IPS DF 19.7 (cell line): ENCODE data around the gene ZNF32.
A peak's percentile ranks its signal among the peaks of the same experiment; 100 is the strongest.

Source experiments
- DNase-seq: peaks from one replicate; pipeline ENCODE4 v3.0.0-alpha.2; 2013; ENCODE audit warnings: low read depth, low spot score

The ZNF32 gene

DNA sequence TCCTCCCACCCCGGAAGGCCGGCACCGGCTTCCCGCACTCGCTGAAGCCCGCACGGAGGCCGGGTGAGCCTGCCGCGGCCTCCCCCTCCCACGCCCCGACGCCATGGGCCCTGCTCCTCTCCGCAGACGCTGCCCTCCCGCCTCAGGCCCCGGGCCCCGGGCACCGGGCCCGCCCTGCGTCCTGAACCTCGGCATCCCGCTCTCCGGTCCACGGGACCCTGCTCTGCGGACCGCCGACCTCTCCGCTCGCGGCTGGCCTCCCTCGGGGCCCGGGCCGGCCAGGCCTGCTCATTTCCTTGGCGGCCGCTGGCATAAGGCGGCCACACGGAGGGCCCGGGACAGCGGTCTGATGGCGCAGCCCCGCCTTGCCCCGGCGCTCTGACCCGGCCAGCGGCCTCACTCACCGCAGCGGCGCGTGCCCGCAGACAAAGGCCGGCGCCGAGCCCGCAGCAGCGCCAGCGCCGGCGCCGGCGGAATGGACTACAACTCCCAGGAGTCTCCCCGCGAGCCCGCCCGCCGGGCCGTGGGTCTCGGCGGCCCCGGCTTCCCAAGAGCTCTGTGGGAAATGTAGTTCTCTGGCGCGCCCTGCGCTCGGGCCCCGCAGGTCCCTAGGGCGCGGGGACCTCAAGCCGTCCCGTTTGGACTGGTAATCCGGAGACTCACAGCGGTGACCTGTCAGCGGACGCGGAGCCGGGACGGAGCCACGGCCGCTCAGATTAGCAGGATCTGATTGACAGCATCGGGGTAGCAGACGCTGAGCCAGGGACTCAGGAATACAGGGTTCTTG lies at the start of gene ZNF32:
Gene ZNF32 (minus strand): TSS at position 484 of the 787 bp plus-strand sequence. CDS start 2,748 bp downstream, outside the sequence.
- peak; percentile 48 for DNase-seq

DNA sequence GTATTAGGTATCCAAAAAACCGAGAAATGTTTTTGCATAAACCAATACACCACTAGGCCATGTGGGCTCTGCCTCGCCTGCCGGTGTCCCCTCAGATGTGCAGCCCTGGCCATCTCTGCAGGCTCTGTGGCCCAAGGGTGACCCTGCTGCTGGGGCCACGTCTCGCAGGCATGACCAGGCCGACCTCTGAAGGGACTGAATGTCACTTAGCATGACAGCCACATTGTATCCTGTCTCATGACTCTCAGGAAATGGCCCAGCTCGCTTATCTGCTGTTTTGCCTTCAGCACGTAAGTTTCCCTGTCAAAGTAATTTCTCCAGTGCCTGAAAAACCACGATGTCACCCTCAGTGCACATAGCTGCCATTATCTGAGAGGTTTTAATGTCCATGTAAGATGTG lies 49.5 kb upstream of the ZNF32 start:
- no peak for DNase-seq

DNA sequence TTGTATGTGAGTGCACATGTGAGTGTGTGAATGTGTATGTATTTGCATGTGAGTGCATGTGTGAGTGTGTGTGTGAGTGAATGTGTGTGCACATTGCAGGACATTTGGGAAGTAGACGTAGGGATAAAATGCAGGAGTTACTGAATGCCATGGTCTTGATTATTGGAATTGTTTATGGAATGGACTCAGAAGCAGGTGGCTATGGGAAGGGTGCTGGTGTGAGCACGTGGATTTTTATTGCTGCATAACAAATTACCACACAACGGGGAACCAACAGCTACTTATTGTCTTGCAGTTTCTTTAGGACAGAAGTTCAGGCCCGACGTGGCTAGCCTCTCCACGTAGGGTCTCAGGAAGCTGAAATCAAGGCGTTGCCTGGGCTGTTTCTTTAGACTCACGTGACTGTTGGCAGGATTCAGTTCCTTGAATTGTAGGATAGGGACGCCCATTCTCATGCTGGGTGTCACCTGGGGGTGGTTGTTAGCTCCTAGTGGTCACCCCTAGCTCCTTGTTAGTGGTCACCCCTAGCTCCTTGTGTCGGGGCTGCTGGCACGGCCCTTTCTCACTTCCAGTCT lies 48.3 kb upstream of the ZNF32 start:
- DNase-seq = no peak

DNA sequence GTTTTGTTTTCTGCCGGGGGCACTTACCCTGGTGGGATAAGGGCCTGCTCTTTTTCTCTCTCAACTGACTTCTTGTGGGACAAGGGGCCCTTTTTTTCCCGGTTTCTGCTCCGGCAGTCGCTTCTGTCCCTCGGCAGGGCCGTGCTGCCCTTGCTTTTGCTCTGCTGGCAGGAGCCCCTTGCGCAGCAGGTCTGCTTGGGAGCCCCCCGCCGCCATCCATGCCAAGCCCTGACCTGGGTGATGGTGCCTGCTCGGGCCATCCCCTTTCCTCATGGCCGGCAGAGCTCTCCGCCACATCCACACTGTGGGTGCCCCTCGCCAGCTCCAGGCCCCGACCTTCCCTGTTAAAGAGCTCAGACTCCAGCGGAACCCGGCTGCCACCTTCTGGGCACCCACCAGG lies 47.0 kb upstream of the ZNF32 start:
- no peak for DNase-seq

- DNase-seq = no peak
These were observed 46.6 kb upstream of the ZNF32 start for GRCh38 chr10:43695321-43695720.

DNA sequence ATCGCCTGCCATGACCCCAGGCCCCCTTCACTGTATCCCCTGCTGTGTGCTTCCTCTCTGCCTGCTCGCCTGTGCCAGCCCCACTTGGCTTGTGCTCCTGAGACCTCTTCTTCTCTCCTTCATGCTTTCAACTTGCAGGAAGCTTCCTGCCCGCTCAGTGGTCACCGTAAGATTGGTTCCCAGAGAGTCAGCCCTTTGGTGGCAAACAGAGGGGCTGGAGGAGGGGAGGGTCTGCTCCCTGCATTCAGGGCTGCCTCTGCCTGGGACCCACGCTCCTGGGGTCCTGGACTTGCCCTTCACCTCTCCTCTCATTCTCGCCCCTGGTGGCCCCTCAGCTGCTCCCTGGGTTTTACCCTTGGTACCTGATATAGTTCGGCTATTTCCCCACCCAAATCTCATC lies 45.8 kb upstream of the ZNF32 start:
- no peak for DNase-seq

- DNase-seq = no peak
These were observed 44.9 kb upstream of the ZNF32 start for GRCh38 chr10:43693602-43694001.

DNA sequence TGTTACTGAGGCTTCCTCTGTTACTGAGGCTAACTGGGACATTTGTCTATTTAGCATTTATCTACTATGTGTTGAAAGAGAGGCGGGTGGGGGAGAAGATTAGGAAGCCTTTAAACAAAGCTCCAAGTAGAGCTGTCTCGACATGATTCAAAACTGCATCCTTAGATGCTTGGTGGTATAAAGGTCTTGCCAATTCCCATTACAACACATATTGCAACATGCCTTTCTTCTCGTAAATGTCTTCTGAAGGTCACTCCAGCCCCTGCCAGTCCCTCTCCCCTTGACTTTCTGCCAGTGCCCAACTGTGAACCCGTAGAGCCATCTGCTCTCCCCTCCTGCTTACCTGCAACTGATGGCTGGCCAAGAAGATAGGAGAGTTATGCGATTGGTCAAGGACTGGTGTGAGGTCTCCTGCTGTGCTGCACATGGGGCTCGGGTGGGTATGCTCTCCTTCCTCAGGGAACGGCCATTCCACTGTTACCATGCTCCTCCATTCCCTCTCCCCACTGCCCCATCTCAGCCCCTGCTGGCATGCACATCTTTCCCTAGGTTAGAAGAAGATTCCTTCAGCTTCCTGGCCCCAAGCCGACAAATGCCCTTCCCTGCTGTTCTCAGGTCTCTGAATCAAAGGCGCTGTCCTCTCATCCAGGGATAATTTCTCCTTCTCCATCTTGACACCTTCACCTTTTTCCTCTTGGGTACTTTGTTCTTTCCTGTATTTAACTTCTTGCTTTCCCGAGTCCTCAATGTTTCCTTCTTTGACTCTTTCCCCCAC lies 43.6 kb upstream of the ZNF32 start:
- DNase-seq = no peak

- DNase-seq = no peak
These were observed 42.8 kb upstream of the ZNF32 start for GRCh38 chr10:43691485-43691884.

- DNase-seq = no peak
These were observed 41.5 kb upstream of the ZNF32 start for GRCh38 chr10:43689955-43690771.

- DNase-seq = no peak
These were observed 40.9 kb upstream of the ZNF32 start for GRCh38 chr10:43689618-43689954.

DNA sequence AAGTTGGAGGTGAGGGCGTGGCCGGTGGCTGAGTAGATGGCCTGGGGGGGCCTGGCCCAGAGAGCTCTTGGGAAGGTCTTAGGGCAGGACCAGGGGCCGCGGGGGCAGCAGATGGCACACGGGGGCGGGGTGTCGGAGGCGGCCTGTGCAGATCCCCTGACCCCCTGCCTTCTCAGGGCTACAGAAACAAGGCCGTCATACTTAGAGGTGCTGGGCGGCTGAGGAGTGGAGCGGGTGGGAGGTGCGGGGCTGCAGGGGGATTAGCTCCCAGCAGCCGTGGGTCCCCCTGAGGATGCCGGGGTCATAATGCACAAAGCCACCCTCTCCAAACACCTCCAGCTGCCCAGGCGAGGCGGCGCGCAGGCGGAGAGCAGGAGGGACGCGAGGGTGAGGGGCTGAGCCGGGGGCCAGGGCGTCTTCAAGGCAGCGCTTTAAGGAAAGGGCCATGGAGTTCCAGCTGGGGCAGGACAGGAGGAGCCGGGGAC lies 40.4 kb upstream of the ZNF32 start:
- DNase-seq = no peak

DNA sequence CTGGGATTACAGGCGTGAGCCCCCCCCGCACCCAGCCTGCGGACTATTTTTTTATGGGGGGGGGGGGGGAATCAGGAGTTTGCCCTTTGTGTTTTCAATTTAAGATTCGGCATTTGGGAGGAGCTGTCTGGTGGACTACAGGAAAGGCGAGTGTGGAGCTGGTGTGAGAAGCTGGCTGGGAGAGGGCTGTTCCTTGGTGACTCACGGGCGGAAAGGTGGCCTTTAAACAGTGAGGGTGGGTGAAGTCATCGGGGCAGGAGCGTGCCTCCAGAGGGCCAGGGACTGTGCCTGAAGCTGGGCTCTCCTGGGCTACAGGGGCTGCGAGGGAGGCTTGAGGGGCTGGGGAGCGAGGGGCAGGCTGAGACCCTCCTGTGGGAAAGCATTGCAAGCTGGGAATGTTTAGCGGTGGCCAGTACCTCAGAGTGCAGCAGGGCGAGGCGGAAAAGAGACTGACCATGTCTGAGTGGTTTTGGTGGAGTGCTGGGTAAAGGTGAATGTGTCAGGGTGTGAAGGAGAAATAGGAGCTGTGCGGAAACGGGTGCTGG lies 39.7 kb upstream of the ZNF32 start:
- no peak for DNase-seq

DNA sequence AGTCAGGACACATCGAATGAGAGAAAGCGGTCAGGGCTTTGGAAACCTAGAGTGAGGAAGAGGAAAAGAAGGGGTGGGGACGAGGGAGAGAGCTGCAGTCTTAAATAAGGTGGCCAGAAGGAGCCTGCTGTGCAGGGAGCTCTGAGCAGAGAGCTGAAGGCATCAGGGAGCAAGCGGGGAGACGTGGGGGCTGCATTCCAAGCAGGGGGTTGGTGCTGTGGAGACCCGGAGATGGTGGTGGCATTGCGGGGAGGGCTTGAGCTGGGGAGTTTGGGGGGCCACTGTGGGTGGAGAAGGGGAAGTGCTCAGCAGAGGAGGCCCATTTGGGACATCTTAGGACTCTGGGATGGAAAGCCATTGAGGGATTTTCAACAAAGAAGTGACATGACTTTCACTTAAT lies 38.7 kb upstream of the ZNF32 start:
- no peak for DNase-seq

GRCh38 chr10:43686414-43686813 lies 37.7 kb upstream of the ZNF32 start:
- no peak for DNase-seq

- DNase-seq = no peak
These were observed 37.1 kb upstream of the ZNF32 start for GRCh38 chr10:43685744-43686143.

- no peak for DNase-seq
These were observed 35.5 kb upstream of the ZNF32 start for GRCh38 chr10:43684292-43684559.

- DNase-seq = no peak
These were observed 35.0 kb upstream of the ZNF32 start for GRCh38 chr10:43683451-43684291.

- DNase-seq = no peak
These were observed 34.3 kb upstream of the ZNF32 start for GRCh38 chr10:43682956-43683355.

- no peak for DNase-seq
These were observed 33.0 kb upstream of the ZNF32 start for GRCh38 chr10:43681721-43682120.

GRCh38 chr10:43681220-43681619 lies 32.5 kb upstream of the ZNF32 start:
- DNase-seq = no peak
